Measurements from ENCODE around the gene ABCB10. TPM values are rescaled to one million over a fixed set of nuclear protein-coding genes. Genes with fewer than 3 reads are reported as not detected.

Gene ABCB10
- total RNA-seq, 1 donor from 2014 or later, result 14.5 TPM

DNA sequence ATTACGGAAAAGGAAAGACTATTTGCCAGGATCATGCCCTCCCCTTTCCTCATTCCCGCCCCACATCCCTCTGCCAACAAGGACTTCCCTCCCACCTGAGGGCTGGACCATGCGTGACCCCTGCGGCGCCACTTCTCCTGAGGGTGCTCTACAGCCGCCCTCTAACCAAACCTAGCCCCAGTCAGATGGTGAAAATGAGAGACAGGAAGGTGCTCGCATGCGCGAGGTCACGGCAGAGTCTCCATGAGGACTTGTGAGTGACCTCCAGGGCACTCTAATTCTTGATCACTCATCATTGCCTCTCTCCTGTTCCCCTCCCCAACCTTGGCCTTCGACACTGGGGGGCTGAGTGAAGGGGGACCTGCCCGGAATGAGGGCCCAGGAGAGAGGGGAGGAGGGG lies 35.3 kb upstream of the ABCB10 start:
- TF ChIP-seq, protein P1, sequence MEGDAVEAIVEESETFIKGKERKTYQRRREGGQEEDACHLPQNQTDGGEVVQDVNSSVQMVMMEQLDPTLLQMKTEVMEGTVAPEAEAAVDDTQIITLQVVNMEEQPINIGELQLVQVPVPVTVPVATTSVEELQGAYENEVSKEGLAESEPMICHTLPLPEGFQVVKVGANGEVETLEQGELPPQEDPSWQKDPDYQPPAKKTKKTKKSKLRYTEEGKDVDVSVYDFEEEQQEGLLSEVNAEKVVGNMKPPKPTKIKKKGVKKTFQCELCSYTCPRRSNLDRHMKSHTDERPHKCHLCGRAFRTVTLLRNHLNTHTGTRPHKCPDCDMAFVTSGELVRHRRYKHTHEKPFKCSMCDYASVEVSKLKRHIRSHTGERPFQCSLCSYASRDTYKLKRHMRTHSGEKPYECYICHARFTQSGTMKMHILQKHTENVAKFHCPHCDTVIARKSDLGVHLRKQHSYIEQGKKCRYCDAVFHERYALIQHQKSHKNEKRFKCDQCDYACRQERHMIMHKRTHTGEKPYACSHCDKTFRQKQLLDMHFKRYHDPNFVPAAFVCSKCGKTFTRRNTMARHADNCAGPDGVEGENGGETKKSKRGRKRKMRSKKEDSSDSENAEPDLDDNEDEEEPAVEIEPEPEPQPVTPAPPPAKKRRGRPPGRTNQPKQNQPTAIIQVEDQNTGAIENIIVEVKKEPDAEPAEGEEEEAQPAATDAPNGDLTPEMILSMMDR (IDR thresholded peaks at IDR 0.05), result no peak
- CTCF ChIA-PET, result no interaction called here
- peaks cover 59% of the 10 kb centered on the region for H3K36me3 Mint-ChIP-seq (ENCODE audit: low read depth)
- no peaks in the 10 kb centered on the region for H3K4me1 Mint-ChIP-seq
- no peak for DNase-seq
- no peaks in the 10 kb centered on the region for H3K9me3 Mint-ChIP-seq
- no peak for ATAC-seq (ENCODE audit: low read depth)
- POLR2A ChIA-PET, result interaction anchor here (0.6 kb wide), 1 partner anchor 41 kb away, joined by 4 read pairs; no protein-coding TSS in a partner anchor
- H3K27ac Mint-ChIP-seq, result no peak overlapping the region
- intact Hi-C loops (cut with micrococcal nuclease), result no loop called here
- no peak overlapping the region for H3K4me3 Mint-ChIP-seq
- no peaks in the 10 kb centered on the region for H3K27me3 Mint-ChIP-seq

DNA sequence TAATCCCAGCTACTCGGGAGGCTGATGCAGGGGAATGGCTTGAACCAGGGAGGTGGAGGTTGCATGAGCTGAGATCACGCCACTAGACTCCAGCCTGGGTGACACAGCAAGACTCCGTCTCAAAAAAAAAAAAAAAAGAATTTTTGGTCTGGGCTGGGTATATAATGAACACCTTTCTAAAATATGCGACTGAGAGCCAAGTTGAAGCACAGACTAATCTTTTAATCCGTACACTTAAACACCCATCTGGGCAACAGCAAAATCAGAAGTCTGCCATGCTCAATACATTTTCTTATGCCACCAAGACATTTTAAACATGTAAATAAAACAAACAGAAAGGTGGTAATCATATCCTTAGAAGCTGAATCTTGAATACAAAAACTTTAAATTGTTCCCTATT lies 31.6 kb upstream of the ABCB10 start:
- TF ChIP-seq, protein P1 (IDR thresholded peaks at IDR 0.05), result no peak
- Mint-ChIP-seq H3K36me3 (ENCODE audit: low read depth) (peaks cover 43% of the 10 kb centered on the region), H3K4me1 (no peaks in the 10 kb centered on the region), H3K4me3 (no peak overlapping the region), H3K9me3 (no peaks in the 10 kb centered on the region), H3K27me3 (no peaks in the 10 kb centered on the region), H3K27ac (no peak overlapping the region)
- ATAC-seq (ENCODE audit: low read depth) (no peak), DNase-seq (no peak)
- ChIA-PET CTCF (no interaction called here), POLR2A (no interaction called here)
- intact Hi-C loops (cut with micrococcal nuclease), result no loop called here

DNA sequence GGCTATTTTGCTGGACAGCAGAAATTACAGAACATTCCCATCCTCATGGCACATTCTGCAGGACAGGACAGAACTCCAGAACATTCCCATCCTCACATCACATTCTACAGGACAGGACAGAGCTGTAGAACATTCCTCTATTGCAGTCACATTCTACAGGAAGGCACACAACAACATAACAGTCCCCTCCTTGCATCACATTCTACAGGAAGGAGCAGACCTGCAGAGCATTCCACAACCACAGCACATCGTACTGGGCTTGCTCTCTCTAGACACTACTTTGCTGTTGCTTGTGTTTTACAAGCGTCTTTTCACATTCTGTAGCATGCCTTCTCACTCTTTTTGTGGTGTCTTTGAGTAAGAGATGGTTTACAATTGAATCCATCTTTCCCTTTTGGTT lies 26.8 kb upstream of the ABCB10 start:
- DNase-seq (no peak), ATAC-seq (ENCODE audit: low read depth) (no peak)
- CTCF ChIA-PET, result no interaction called here
- POLR2A ChIA-PET, result interaction anchor here (0.7 kb wide), 1 partner anchor 110 kb away, joined by 3 read pairs; no protein-coding TSS in a partner anchor
- no peak overlapping the region for H3K27ac Mint-ChIP-seq
- peaks cover 8% of the 10 kb centered on the region for H3K36me3 Mint-ChIP-seq (ENCODE audit: low read depth)
- no peaks in the 10 kb centered on the region for H3K27me3 Mint-ChIP-seq
- H3K4me1 Mint-ChIP-seq, result no peaks in the 10 kb centered on the region
- H3K4me3 Mint-ChIP-seq, result no peak overlapping the region
- intact Hi-C loops (cut with micrococcal nuclease), result no loop called here
- H3K9me3 Mint-ChIP-seq, result no peaks in the 10 kb centered on the region
- TF ChIP-seq, protein P1 (IDR thresholded peaks at IDR 0.05), result no peak

DNA sequence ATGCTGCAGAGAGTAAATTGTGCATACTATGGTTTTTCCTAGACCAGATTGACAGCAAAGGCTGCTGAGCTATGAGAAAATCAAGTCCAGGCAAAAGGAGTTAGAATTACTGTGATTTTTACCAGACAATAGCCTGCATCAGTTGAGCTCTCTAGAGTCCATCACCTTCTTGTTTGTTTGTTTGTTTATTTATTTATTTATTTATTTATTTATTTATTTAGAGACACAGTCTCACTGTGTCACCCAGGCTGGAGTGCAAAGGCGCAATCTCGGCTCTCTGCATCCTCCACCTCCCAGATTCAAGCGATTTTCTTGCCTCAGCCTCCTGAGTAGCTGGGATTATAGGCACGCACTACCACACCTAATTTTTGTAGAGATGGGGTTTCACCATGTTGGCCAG lies 24.2 kb upstream of the ABCB10 start:
- ATAC-seq (ENCODE audit: low read depth), result no peak
- no peaks in the 10 kb centered on the region for H3K9me3 Mint-ChIP-seq
- ChIA-PET CTCF (no interaction called here), POLR2A (no interaction called here)
- no peaks in the 10 kb centered on the region for H3K27me3 Mint-ChIP-seq
- no peak overlapping the region for H3K27ac Mint-ChIP-seq
- H3K4me1 Mint-ChIP-seq, result peaks cover 13% of the 10 kb centered on the region
- no peaks in the 10 kb centered on the region for H3K36me3 Mint-ChIP-seq (ENCODE audit: low read depth)
- intact Hi-C loops (cut with micrococcal nuclease), result no loop called here
- H3K4me3 Mint-ChIP-seq, result no peak overlapping the region
- TF ChIP-seq, protein P1 (IDR thresholded peaks at IDR 0.05), result no peak
- no peak for DNase-seq

DNA sequence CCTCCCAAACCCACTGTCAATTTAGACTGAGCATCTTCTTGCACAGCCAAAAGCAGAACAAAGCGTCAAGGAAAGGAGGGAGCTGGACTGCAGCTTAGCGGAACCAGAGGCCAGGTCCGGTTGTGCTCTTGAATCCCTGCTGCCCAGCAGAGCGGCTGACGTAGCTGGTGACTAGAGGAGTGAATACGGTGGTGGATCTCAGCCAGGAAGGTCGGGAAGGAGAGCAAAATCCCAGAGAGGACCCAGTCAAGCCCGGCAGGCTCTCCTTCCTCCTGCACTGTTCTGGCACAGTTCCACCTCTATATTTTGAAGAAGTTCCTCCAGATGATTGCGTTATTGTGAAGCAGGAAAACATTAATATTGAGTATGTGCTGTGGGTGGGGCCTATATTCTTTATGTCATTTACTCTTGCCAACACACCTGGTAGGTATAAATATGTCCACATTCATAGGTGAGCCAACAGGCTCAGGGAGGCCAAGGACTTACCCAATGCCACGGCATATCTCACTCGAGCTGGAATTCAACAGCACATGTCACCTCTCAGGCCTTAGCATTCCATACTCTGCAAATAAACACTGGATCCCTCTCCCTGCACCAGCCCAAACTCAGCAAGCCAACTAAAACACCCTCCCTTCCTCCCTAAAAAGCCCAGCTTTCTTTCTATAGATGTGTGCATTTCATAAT lies 23.6 kb upstream of the ABCB10 start:
- no peak for ATAC-seq (ENCODE audit: low read depth)
- Mint-ChIP-seq H3K27me3 (no peaks in the 10 kb centered on the region), H3K4me1 (peaks cover 13% of the 10 kb centered on the region), H3K4me3 (no peak overlapping the region), H3K36me3 (ENCODE audit: low read depth) (no peaks in the 10 kb centered on the region), H3K27ac (no peak overlapping the region), H3K9me3 (no peaks in the 10 kb centered on the region)
- no peak for DNase-seq
- TF ChIP-seq, protein P1 (IDR thresholded peaks at IDR 0.05), result no peak
- CTCF ChIA-PET, result no interaction called here
- POLR2A ChIA-PET, result no interaction called here
- intact Hi-C loops (cut with micrococcal nuclease), result no loop called here
